ENCODE data around the gene MLH1.

DNA sequence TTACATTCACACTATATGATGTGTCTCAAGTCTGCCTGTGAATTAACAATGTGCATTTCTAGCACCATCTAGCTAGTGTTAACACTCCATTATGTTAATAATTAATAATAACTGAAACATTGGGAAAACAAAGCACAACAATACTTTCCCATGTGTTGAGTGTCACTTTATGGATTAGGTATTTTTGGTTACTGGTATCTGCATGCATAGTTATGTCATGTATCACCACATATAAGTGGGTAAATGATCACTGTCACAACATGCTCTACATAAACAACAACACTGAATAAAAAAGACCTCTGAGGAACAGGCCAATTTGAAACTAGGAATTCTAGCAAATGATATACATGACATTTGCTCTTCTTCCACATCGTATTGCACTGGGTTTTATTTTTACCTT is 74.7 kb downstream of the MLH1 start:
- TF ChIP-seq POLR2A (IDR thresholded peaks at IDR 0.05; ENCODE audit: control extremely low read depth in 1 of 2, low read depth in 2 of 2, low read length in 2 of 2): no peak
- TF ChIP-seq, protein P1, sequence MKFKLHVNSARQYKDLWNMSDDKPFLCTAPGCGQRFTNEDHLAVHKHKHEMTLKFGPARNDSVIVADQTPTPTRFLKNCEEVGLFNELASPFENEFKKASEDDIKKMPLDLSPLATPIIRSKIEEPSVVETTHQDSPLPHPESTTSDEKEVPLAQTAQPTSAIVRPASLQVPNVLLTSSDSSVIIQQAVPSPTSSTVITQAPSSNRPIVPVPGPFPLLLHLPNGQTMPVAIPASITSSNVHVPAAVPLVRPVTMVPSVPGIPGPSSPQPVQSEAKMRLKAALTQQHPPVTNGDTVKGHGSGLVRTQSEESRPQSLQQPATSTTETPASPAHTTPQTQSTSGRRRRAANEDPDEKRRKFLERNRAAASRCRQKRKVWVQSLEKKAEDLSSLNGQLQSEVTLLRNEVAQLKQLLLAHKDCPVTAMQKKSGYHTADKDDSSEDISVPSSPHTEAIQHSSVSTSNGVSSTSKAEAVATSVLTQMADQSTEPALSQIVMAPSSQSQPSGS (IDR thresholded peaks at IDR 0.05; ENCODE audit: low read length): no peak
- TF ChIP-seq, protein P2, sequence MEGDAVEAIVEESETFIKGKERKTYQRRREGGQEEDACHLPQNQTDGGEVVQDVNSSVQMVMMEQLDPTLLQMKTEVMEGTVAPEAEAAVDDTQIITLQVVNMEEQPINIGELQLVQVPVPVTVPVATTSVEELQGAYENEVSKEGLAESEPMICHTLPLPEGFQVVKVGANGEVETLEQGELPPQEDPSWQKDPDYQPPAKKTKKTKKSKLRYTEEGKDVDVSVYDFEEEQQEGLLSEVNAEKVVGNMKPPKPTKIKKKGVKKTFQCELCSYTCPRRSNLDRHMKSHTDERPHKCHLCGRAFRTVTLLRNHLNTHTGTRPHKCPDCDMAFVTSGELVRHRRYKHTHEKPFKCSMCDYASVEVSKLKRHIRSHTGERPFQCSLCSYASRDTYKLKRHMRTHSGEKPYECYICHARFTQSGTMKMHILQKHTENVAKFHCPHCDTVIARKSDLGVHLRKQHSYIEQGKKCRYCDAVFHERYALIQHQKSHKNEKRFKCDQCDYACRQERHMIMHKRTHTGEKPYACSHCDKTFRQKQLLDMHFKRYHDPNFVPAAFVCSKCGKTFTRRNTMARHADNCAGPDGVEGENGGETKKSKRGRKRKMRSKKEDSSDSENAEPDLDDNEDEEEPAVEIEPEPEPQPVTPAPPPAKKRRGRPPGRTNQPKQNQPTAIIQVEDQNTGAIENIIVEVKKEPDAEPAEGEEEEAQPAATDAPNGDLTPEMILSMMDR (IDR thresholded peaks at IDR 0.05; ENCODE audit: control extremely low read depth in 1 of 3, insufficient read depth in 1 of 3, low read depth in 1 of 3, low read length in 3 of 3): no peak
- TF ChIP-seq JUN (IDR thresholded peaks at IDR 0.05; ENCODE audit: low read depth, low read length): no peak
- no peak for TF ChIP-seq RFX5 (IDR thresholded peaks at IDR 0.05; ENCODE audit: borderline replicate concordance, low read depth, low read length)
- TF ChIP-seq EP300 (IDR thresholded peaks at IDR 0.05; ENCODE audit: borderline replicate concordance in 1 of 2, low read depth in 2 of 2, low read length in 2 of 2): no peak
- no peak for TF ChIP-seq CREB1 (IDR thresholded peaks at IDR 0.05)
- no peak for TF ChIP-seq MAX (IDR thresholded peaks at IDR 0.05)
- no peak for TF ChIP-seq GABPA (IDR thresholded peaks at IDR 0.05; ENCODE audit: borderline replicate concordance, insufficient read depth, low read length)
- TF ChIP-seq, protein P3, sequence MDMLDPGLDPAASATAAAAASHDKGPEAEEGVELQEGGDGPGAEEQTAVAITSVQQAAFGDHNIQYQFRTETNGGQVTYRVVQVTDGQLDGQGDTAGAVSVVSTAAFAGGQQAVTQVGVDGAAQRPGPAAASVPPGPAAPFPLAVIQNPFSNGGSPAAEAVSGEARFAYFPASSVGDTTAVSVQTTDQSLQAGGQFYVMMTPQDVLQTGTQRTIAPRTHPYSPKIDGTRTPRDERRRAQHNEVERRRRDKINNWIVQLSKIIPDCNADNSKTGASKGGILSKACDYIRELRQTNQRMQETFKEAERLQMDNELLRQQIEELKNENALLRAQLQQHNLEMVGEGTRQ (IDR thresholded peaks at IDR 0.05; ENCODE audit: low read length): no peak
- no peak for TF ChIP-seq FOSL1 (IDR thresholded peaks at IDR 0.05; ENCODE audit: insufficient read depth, low read depth, low read length)
- TF ChIP-seq CEBPB (IDR thresholded peaks at IDR 0.05; ENCODE audit: low read depth, low read length): no peak
- no peak for TF ChIP-seq SP1 (IDR thresholded peaks at IDR 0.05; ENCODE audit: low read depth, low read length)

All from H1 (cell line).